LNCaP clone FGC (cell line): ENCODE results near the gene SLC17A4.

Source experiments
- DNase-seq: peaks from one replicate; pipeline ENCODE4 v3.0.0-alpha.2; 2011; ENCODE audit warnings: low read depth
- H3K4me3 ChIP-seq: 2 replicates; pipeline ENCODE4 v1.5.1; 2011; ENCODE audit warnings: mild to moderate bottlenecking, low read depth, low read length, control low read depth
- TF ChIP-seq, protein P1 (sequence below): IDR thresholded peaks from 2 replicates; pipeline ENCODE4 v1.5.1; 2012; ENCODE audit warnings: mild to moderate bottlenecking; ENCODE audit not compliant: control insufficient read depth, insufficient read depth; ENCODE audit errors: extremely low read depth

SLC17A4 gene

DNA sequence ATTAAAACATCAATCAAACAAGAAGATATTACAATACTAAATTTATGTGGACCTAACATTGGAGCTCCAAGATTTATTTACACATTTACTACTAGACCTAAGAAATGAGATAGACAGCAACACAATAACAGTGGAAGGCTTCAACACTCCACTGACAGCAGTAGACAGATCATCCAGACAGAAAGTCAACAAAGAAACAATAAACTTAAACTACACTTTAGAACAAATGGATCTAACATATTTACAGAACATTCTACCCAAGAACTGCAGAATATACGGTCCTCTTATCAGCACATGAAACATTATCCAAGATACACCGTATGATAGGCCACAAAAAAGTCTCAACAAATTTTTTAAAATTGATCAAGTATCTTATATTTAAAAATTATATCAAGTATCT lies 50.3 kb downstream of the SLC17A4 start:
- H3K4me3 ChIP-seq: no peak overlapping the region
- peak; percentile 66 for DNase-seq
- TF ChIP-seq, protein P1, sequence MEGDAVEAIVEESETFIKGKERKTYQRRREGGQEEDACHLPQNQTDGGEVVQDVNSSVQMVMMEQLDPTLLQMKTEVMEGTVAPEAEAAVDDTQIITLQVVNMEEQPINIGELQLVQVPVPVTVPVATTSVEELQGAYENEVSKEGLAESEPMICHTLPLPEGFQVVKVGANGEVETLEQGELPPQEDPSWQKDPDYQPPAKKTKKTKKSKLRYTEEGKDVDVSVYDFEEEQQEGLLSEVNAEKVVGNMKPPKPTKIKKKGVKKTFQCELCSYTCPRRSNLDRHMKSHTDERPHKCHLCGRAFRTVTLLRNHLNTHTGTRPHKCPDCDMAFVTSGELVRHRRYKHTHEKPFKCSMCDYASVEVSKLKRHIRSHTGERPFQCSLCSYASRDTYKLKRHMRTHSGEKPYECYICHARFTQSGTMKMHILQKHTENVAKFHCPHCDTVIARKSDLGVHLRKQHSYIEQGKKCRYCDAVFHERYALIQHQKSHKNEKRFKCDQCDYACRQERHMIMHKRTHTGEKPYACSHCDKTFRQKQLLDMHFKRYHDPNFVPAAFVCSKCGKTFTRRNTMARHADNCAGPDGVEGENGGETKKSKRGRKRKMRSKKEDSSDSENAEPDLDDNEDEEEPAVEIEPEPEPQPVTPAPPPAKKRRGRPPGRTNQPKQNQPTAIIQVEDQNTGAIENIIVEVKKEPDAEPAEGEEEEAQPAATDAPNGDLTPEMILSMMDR: no peak

DNA sequence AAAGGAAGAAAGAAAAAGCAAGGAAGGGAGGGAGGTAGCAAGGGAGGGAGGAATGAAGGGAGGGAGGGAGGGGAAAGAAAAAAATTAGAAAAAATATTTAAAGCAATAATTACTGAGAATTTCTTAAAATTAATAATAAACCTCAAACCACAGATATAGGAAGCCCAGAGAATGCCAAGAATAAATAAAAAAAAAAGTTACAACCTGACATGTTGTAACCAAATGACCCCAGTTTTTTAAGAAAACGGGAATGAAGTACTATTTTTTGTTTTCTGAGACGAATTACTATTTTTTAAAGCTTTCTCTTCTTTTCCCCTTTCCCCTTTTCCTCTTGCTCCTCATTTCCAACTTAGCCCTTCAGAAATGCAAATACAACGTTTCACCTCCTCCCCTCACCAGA lies 60.7 kb downstream of the SLC17A4 start:
- no peak for DNase-seq
- no peak overlapping the region for H3K4me3 ChIP-seq
- TF ChIP-seq, protein P1: no peak

GRCh38 chr6:25816252-25816651 lies 61.7 kb downstream of the SLC17A4 start:
- TF ChIP-seq, protein P1: no peak
- no peak overlapping the region for H3K4me3 ChIP-seq
- DNase-seq: no peak

DNA sequence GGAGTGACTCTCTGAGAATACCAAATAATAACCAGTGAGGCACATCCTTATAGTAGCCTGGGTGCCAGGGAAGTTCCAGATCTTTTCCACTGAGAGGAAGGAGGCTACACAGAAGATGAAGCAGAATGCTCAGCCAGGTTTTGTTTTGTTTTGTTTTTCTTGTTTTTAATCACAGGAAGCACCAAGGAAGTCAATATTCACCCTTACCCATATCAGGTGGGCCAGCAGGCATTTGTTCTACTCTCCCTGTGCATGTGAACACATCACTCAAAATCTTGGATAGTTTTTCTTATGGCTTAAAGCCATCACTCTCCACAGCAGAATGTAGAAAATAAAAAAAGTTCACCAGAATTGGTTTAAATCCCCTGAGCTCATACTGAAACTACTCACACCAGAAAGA lies 66.8 kb downstream of the SLC17A4 start:
- TF ChIP-seq, protein P1: no peak
- DNase-seq: no peak
- no peak overlapping the region for H3K4me3 ChIP-seq

GRCh38 chr6:25829375-25829774 lies 74.8 kb downstream of the SLC17A4 start:
- TF ChIP-seq, protein P1: no peak
- no peak for DNase-seq
- no peak overlapping the region for H3K4me3 ChIP-seq

- DNase-seq: no peak
- TF ChIP-seq, protein P1: no peak
- no peak overlapping the region for H3K4me3 ChIP-seq
Observed at GRCh38 chr6:25830458-25830857, 75.9 kb downstream of the SLC17A4 start.
